ENCODE measurements around the gene DGCR6L.

The DGCR6L gene

GRCh38 chr22:20264614-20265452 is 55.0 kb downstream of the DGCR6L start:
- TF ChIP-seq PATZ1 (CRISPR knock-in tag; IDR thresholded peaks at IDR 0.05; ENCODE audit: borderline replicate concordance) (no peak), ZFP3 (CRISPR knock-in tag; IDR thresholded peaks at IDR 0.05) (no peak), PPARA (CRISPR knock-in tag; IDR thresholded peaks at IDR 0.05; ENCODE audit: borderline replicate concordance) (no peak), SNAI2 (CRISPR knock-in tag; IDR thresholded peaks at IDR 0.05) (no peak), ZC3H10 (CRISPR knock-in tag; IDR thresholded peaks at IDR 0.05) (no peak), ZNF70 (CRISPR knock-in tag; IDR thresholded peaks at IDR 0.05) (no peak), BACH2 (CRISPR knock-in tag; IDR thresholded peaks at IDR 0.05; ENCODE audit: borderline replicate concordance) (no peak), OSR1 (CRISPR knock-in tag; IDR thresholded peaks at IDR 0.05) (no peak), ISL1 (CRISPR knock-in tag; IDR thresholded peaks at IDR 0.05) (no peak), ZNF565 (CRISPR knock-in tag; conservative IDR thresholded peaks at IDR 0.05; ENCODE audit: low read depth) (no peak), CSRNP3 (CRISPR knock-in tag; IDR thresholded peaks at IDR 0.05) (no peak), ZNF8 (CRISPR knock-in tag; IDR thresholded peaks at IDR 0.05) (no peak), TOX (CRISPR knock-in tag; IDR thresholded peaks at IDR 0.05; ENCODE audit: borderline replicate concordance) (no peak), GLIS3 (CRISPR knock-in tag; IDR thresholded peaks at IDR 0.05) (no peak), CREB5 (CRISPR knock-in tag; IDR thresholded peaks at IDR 0.05; ENCODE audit: low read depth) (no peak), ARNTL (CRISPR knock-in tag; IDR thresholded peaks at IDR 0.05; ENCODE audit: borderline replicate concordance, low read depth) (no peak)
- no peak for ATAC-seq

All from SK-N-SH treated with all-trans-retinoic acid at 6 μM for 48 hours (cell line).